Panc1 (cell line): Measurements from ENCODE around the gene AGBL1. TPM values are rescaled to one million over a fixed set of nuclear protein-coding genes. Genes with fewer than 3 reads are reported as not detected.

Experiments used
- ATAC-seq: fragments of 200-7000 bp; cut with Tn5 transposase; 2 replicates; pipeline ENCODE4 v1.9.1; 2020; ENCODE audit warnings: mild to moderate bottlenecking, moderate library complexity
- BruUV-seq: library from RNA; stranded (reverse); fragments of 400-500 nt; replicated peaks from 2 replicates; lab custom pipeline; 2021; lab: Mats Ljungman, UMichigan
- CTCF ChIA-PET: fragments of 300-600 bp; sonication (Branson Sonifier 250); formaldehyde crosslinking; loops from one replicate; lab custom pipeline; 2022; ENCODE audit warnings: antibody characterized with exemption; lab: Charles Lee
- POLR2A ChIA-PET: fragments of 300-600 bp; sonication (Branson Sonifier 250); formaldehyde crosslinking; loops from one replicate; lab custom pipeline; 2022; ENCODE audit warnings: antibody characterized with exemption; lab: Charles Lee
- DNase-seq: peaks from one replicate; pipeline ENCODE4 v3.0.0-alpha.2; 2010; ENCODE audit warnings: low read depth, low spot score
- H3K27ac ChIP-seq: 2 replicates; pipeline ENCODE4 v1.5.1; 2011; ENCODE audit warnings: mild to moderate bottlenecking, low read length, inconsistent platforms
- H3K27me3 ChIP-seq: fragments of 200-500 bp; sonication (Bioruptor generic); 2 replicates; pipeline ENCODE4 v1.6.0; 2014; ENCODE audit warnings: low read length, inconsistent platforms; ENCODE audit not compliant: control insufficient read depth, insufficient read depth
- H3K36me3 ChIP-seq: fragments of 200-500 bp; sonication (Bioruptor generic); 2 replicates; pipeline ENCODE4 v1.5.1; 2014; ENCODE audit warnings: inconsistent platforms, mild to moderate bottlenecking, low read length, moderate library complexity; ENCODE audit not compliant: control insufficient read depth, insufficient read depth
- H3K4me1 ChIP-seq: 2 replicates; pipeline ENCODE4 v1.5.1; 2011; ENCODE audit warnings: inconsistent platforms, mild to moderate bottlenecking, low read length, moderate library complexity; ENCODE audit not compliant: control insufficient read depth, insufficient read depth
- H3K4me3 ChIP-seq, 2 experiments: 2 replicates each; pipeline ENCODE4 v1.5.1; 2011 to 2012; ENCODE audit warnings: low read depth in 2 of 2, low read length in 2 of 2, mild to moderate bottlenecking in 2 of 2, inconsistent platforms in 1 of 2, moderate library complexity in 1 of 2
- H3K9me3 ChIP-seq: fragments of 200-500 bp; sonication (Bioruptor generic); 2 replicates; pipeline ENCODE4 v1.5.1; 2014; ENCODE audit warnings: low read depth, mild to moderate bottlenecking, inconsistent platforms, low read length, moderate library complexity; ENCODE audit not compliant: control insufficient read depth, insufficient read depth
- POLR2AphosphoS5 ChIP-seq: IDR thresholded peaks from 2 replicates; pipeline ENCODE4 v1.6.1; 2012; ENCODE audit warnings: mild to moderate bottlenecking, low read depth, low read length, moderate library complexity
- SIN3A ChIP-seq: IDR thresholded peaks from 2 replicates; pipeline ENCODE4 v1.6.1; 2012; ENCODE audit warnings: low read depth, mild to moderate bottlenecking, low read length, moderate library complexity, borderline replicate concordance; ENCODE audit not compliant: insufficient read depth
- TCF7L2 ChIP-seq: IDR thresholded peaks from 2 replicates; pipeline ENCODE4 v1.6.1; 2011; ENCODE audit warnings: mild to moderate bottlenecking, low read depth, low read length, inconsistent platforms
- in situ Hi-C: cut with HindIII; loops from 2 replicates; pipeline ENCODE4 v1.10.0; 2016; ENCODE audit warnings: low sequenced_read_pairs, low pct_unique_long_range_greater_than_20kb
- intact Hi-C: fragments of 100-400 bp; cut with micrococcal nuclease; formaldehyde crosslinking; loops from one replicate; pipeline ENCODE4 v1.10.0; 2022; ENCODE audit not compliant: unreplicated experiment
- total RNA-seq: library from RNA; stranded (reverse); gene quantifications from one replicate; pipeline ENCODE4 v1.2.1, GENCODE V29; 2021; ENCODE audit not compliant: unreplicated experiment
- TF ChIP-seq, protein P1 (sequence below): fragments of 450-650 bp; IDR thresholded peaks from 2 replicates; pipeline ENCODE4 v1.5.1; 2017; ENCODE audit warnings: mild to moderate bottlenecking
- TF ChIP-seq, protein P2 (sequence below), 2 experiments: IDR thresholded peaks; 2 replicates each; pipeline ENCODE4 v1.6.1; 2011 to 2012; ENCODE audit warnings: low read depth in 2 of 2, control low read depth in 1 of 2, low read length in 1 of 2, mild to moderate bottlenecking in 1 of 2, moderate library complexity in 1 of 2; ENCODE audit not compliant: insufficient read depth in 1 of 2

The AGBL1 gene
- total RNA-seq, 1 experiment from 2014 or later = not detected

DNA sequence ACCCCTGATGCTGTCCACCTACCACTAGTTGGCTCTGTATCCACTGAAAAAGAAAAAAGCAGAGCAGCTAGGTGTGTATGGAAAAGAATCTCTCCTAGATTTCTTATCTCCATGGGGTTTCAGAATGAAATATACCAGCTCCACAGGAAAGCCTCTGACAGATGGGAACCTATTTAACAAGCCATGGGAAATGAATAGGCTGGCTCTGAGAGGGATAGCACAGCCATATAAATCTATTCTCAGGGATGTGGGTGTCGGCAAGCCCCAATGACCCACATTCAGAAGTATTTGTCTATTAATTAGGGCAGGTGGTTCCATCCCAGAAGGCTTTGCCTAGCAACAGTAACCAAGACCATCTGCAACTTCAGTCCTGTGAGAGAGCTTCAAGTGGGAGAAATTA lies 694.1 kb downstream of the AGBL1 start:
- intact Hi-C loops (no loop called here), in situ Hi-C loops (no loop called here)
- H3K27ac ChIP-seq = no peak overlapping the region
- ATAC-seq = no peak
- H3K9me3 ChIP-seq = no peaks in the 10 kb centered on the region
- no peaks in the 10 kb centered on the region for H3K4me1 ChIP-seq
- H3K27me3 ChIP-seq = no peaks in the 10 kb centered on the region
- BruUV-seq = no TSS peak
- TF ChIP-seq, protein P1, sequence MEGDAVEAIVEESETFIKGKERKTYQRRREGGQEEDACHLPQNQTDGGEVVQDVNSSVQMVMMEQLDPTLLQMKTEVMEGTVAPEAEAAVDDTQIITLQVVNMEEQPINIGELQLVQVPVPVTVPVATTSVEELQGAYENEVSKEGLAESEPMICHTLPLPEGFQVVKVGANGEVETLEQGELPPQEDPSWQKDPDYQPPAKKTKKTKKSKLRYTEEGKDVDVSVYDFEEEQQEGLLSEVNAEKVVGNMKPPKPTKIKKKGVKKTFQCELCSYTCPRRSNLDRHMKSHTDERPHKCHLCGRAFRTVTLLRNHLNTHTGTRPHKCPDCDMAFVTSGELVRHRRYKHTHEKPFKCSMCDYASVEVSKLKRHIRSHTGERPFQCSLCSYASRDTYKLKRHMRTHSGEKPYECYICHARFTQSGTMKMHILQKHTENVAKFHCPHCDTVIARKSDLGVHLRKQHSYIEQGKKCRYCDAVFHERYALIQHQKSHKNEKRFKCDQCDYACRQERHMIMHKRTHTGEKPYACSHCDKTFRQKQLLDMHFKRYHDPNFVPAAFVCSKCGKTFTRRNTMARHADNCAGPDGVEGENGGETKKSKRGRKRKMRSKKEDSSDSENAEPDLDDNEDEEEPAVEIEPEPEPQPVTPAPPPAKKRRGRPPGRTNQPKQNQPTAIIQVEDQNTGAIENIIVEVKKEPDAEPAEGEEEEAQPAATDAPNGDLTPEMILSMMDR = no peak
- TF ChIP-seq, protein P2, sequence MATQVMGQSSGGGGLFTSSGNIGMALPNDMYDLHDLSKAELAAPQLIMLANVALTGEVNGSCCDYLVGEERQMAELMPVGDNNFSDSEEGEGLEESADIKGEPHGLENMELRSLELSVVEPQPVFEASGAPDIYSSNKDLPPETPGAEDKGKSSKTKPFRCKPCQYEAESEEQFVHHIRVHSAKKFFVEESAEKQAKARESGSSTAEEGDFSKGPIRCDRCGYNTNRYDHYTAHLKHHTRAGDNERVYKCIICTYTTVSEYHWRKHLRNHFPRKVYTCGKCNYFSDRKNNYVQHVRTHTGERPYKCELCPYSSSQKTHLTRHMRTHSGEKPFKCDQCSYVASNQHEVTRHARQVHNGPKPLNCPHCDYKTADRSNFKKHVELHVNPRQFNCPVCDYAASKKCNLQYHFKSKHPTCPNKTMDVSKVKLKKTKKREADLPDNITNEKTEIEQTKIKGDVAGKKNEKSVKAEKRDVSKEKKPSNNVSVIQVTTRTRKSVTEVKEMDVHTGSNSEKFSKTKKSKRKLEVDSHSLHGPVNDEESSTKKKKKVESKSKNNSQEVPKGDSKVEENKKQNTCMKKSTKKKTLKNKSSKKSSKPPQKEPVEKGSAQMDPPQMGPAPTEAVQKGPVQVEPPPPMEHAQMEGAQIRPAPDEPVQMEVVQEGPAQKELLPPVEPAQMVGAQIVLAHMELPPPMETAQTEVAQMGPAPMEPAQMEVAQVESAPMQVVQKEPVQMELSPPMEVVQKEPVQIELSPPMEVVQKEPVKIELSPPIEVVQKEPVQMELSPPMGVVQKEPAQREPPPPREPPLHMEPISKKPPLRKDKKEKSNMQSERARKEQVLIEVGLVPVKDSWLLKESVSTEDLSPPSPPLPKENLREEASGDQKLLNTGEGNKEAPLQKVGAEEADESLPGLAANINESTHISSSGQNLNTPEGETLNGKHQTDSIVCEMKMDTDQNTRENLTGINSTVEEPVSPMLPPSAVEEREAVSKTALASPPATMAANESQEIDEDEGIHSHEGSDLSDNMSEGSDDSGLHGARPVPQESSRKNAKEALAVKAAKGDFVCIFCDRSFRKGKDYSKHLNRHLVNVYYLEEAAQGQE (IDR thresholded peaks at IDR 0.05; ENCODE audit: insufficient read depth in 1 of 2, low read depth in 2 of 2, low read length in 1 of 2) = no peak
- TF ChIP-seq POLR2AphosphoS5 (no peak), TCF7L2 (no peak), SIN3A (no peak)
- no peak overlapping the region for H3K4me3 ChIP-seq
- H3K36me3 ChIP-seq = no peaks in the 10 kb centered on the region
- no peak for DNase-seq
- ChIA-PET POLR2A (no interaction called here), CTCF (no interaction called here)

DNA sequence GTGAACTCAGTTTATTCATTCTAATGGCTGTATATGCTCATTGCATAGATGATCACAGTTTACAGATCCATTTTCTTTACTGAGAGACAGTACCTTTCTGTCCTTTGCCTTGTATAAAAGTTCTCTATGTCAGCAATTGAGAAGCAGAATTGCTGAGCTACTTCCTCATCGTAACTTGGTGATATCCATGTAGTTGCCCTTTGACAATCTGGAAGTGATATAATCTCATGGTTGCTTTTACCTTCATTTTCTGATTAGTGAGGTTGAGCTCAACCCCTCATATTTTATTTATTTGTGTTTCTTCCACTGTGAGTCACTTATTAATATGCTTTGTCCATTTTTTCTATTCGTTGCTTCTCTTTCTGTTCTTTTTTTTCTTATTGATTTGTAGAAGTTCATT lies 696.5 kb downstream of the AGBL1 start:
- Histone ChIP-seq H3K9me3 (no peaks in the 10 kb centered on the region), H3K4me1 (no peaks in the 10 kb centered on the region), H3K27ac (no peak overlapping the region), H3K4me3 (no peak overlapping the region), H3K27me3 (no peaks in the 10 kb centered on the region), H3K36me3 (no peaks in the 10 kb centered on the region)
- TF ChIP-seq SIN3A (no peak), POLR2AphosphoS5 (no peak), TCF7L2 (no peak)
- TF ChIP-seq, protein P1 = no peak
- TF ChIP-seq, protein P2 (IDR thresholded peaks at IDR 0.05; ENCODE audit: insufficient read depth in 1 of 2, low read depth in 2 of 2, low read length in 1 of 2) = no peak
- in situ Hi-C loops = no loop called here
- intact Hi-C loops = no loop called here
- BruUV-seq = no TSS peak
- ChIA-PET POLR2A (no interaction called here), CTCF (no interaction called here)
- ATAC-seq (no peak), DNase-seq (no peak)
